BJ (cell line): ENCODE data around the gene DLG5. TPM values are rescaled to one million over a fixed set of nuclear protein-coding genes. Genes with fewer than 3 reads are reported as not detected.

Experiments
- CTCF ChIA-PET: fragments of 350-600 bp; formaldehyde crosslinking; extraction: SDS; loops from one replicate; lab custom pipeline; 2021; ENCODE audit warnings: antibody characterized with exemption, inconsistent platforms; lab: Yijun Ruan, JAX
- POLR2A ChIA-PET: fragments of 300-600 bp; sonication (Branson Sonifier 250); formaldehyde crosslinking; extraction: SDS; loops from one replicate; lab custom pipeline; 2021; ENCODE audit warnings: antibody characterized with exemption; lab: Charles Lee
- DNase-seq: peaks from one replicate; pipeline ENCODE4 v3.0.0-alpha.2; 2011; ENCODE audit warnings: low read depth
- H3K27me3 ChIP-seq: 2 replicates; pipeline ENCODE4 v1.6.0; 2011; ENCODE audit warnings: low read length; ENCODE audit not compliant: control insufficient read depth, insufficient read depth
- H3K36me3 ChIP-seq: 2 replicates; pipeline ENCODE4 v1.5.1; 2011; ENCODE audit warnings: low read length; ENCODE audit not compliant: control insufficient read depth, insufficient read depth
- H3K4me3 ChIP-seq: 2 replicates; pipeline ENCODE4 v1.5.1; 2011; ENCODE audit warnings: low read depth, mild to moderate bottlenecking, control low read depth, low read length
- CTCF ChIP-seq: IDR thresholded peaks from 2 replicates; pipeline ENCODE4 v1.5.1; 2011; ENCODE audit warnings: low read depth, mild to moderate bottlenecking, control low read depth, inconsistent platforms, low read length, moderate library complexity; ENCODE audit not compliant: insufficient read depth
- polyA plus RNA-seq: library from polyadenylated mRNA; depleted of rRNA; stranded (reverse); fragments of >200 nt; gene quantifications from 2 replicates; pipeline ENCODE4 v1.2.3, GENCODE V29; 2011

The DLG5 gene
- polyA plus RNA-seq, 1 experiment: 21.9 TPM

DNA sequence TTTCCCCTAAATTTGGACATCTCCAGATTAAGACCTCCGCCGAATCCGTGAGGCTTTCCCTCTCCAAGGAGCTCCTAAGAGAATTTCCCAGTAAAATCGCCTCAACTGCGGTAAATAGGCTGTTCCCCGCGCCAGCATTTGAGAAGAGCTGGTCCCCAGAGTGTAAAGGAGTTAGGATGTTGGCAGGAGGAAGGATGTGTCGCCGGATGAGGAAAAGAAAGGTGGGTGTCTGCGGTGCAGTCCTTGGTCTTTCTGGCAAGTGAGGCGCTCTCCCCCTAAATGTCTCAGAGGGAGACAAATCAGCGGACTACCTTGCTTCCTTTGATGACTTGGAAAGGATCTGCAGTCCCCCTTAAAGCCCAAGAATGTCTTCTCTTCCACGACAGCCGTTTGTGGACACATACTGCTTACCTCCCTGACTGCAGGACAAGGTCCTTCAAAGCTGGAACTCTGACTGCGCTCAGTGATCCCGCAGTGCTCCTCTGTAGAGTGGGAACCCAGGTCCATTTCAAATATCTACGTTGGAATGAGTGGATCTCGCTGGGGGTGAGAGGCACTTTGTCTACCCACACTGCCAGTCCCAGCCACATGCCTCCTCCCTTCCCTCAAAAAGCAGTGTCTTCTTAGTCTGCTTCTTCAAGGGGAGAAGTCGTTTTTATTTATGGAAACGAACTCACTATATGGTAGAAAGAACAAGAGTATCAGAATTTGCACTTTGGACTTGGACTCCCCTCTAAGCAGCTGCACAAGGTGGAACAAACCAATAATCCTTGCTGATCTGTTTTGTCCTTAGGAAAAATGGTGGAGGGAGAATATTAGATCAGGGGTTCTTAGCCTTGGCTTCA is 1.1 kb upstream of the DLG5 start:
- TF ChIP-seq CTCF: no peak
- Histone ChIP-seq H3K27me3 (no peaks in the 10 kb centered on the region), H3K4me3 (peak overlapping the region; percentile 92), H3K36me3 (0 out of 2 replicates have a peak, but pooled peaks cover under 1% of the 10 kb centered on the region)
- ChIA-PET POLR2A (interaction anchor here (1.3 kb wide), 1 partner anchor 12 kb away, joined by 3 read pairs; no protein-coding TSS in a partner anchor), CTCF (interaction anchor here (0.9 to 1.3 kb wide), 3 partner anchors 11 to 81 kb away, joined by 3 read pairs; no protein-coding TSS in a partner anchor)
- no peak for DNase-seq

GRCh38 chr10:77925795-77926565 is 575 bp downstream of the DLG5 start:
- TF ChIP-seq CTCF: no peak
- no peak for DNase-seq
- H3K4me3 ChIP-seq: peak overlapping the region; percentile 92
- no peaks in the 10 kb centered on the region for H3K27me3 ChIP-seq
- 0 out of 2 replicates have a peak, but pooled peaks cover 1% of the 10 kb centered on the region for H3K36me3 ChIP-seq
- CTCF ChIA-PET: interaction anchor here (1.0 to 2.1 kb wide), 6 partner anchors 31 to 79 kb away, joined by 3 to 10 read pairs (median 4); no protein-coding TSS in a partner anchor
- POLR2A ChIA-PET: interaction anchor here (0.7 kb wide), 1 partner anchor 11 kb away, joined by 3 read pairs; no protein-coding TSS in a partner anchor

GRCh38 chr10:77925410-77925794 is 1.2 kb downstream of the DLG5 start:
- TF ChIP-seq CTCF: no peak
- CTCF ChIA-PET: interaction anchor here (1.0 to 2.1 kb wide), 5 partner anchors 32 to 79 kb away, joined by 3 to 10 read pairs (median 4); no protein-coding TSS in a partner anchor
- no peak for DNase-seq
- POLR2A ChIA-PET: no interaction called here
- Histone ChIP-seq H3K36me3 (0 out of 2 replicates have a peak, but pooled peaks cover 1% of the 10 kb centered on the region), H3K4me3 (peak overlapping the region; percentile 92), H3K27me3 (no peaks in the 10 kb centered on the region)

GRCh38 chr10:77922566-77923179 is 3.9 kb downstream of the DLG5 start:
- ChIA-PET CTCF (no interaction called here), POLR2A (interaction anchor here (0.6 kb wide), 1 partner anchor 14 kb away, joined by 7 read pairs; no protein-coding TSS in a partner anchor)
- Histone ChIP-seq H3K36me3 (0 out of 2 replicates have a peak, but pooled peaks cover 1% of the 10 kb centered on the region), H3K27me3 (no peaks in the 10 kb centered on the region), H3K4me3 (no peak overlapping the region)
- DNase-seq: no peak
- no peak for TF ChIP-seq CTCF
